C4-2B (cell line): ENCODE data around the gene SETBP1.

Experiments used
- CTCF ChIP-seq: fragments of 450-650 bp; conservative IDR thresholded peaks from 2 replicates; pipeline ENCODE4 v1.5.1; 2017; ENCODE audit warnings: mild to moderate bottlenecking
- ZFX ChIP-seq: fragments of 450-650 bp; IDR thresholded peaks from 2 replicates; pipeline ENCODE4 v1.6.1; 2017

GRCh38 chr18:44901283-44901682 lies 220.6 kb downstream of the SETBP1 start:
- TF ChIP-seq CTCF (peak; percentile 18; the same call in 1 of the 2 replicates), ZFX (no peak)
